HG03066 (cell line): ENCODE results near the gene AMACR.
"Not testable (repeated sequence)": the region's sequence is repeated elsewhere in the genome, so short reads cannot be mapped to it uniquely, and the experiment has no call there.

Experiments
- ATAC-seq: cut with Tn5 transposase; IDR thresholded peaks from one replicate; pipeline ENCODE4 v1.9.1; 2021; ENCODE audit warnings: low read depth; ENCODE audit not compliant: unreplicated experiment

Gene AMACR

GRCh38 chr5:33975852-33976251 lies 32.0 kb downstream of the AMACR start:
- no peak for ATAC-seq

- no peak for ATAC-seq
These were observed 34.6 kb downstream of the AMACR start for GRCh38 chr5:33973271-33973670.

- ATAC-seq = peak; percentile 74
These were observed 38.0 kb downstream of the AMACR start for GRCh38 chr5:33969572-33970452.

DNA sequence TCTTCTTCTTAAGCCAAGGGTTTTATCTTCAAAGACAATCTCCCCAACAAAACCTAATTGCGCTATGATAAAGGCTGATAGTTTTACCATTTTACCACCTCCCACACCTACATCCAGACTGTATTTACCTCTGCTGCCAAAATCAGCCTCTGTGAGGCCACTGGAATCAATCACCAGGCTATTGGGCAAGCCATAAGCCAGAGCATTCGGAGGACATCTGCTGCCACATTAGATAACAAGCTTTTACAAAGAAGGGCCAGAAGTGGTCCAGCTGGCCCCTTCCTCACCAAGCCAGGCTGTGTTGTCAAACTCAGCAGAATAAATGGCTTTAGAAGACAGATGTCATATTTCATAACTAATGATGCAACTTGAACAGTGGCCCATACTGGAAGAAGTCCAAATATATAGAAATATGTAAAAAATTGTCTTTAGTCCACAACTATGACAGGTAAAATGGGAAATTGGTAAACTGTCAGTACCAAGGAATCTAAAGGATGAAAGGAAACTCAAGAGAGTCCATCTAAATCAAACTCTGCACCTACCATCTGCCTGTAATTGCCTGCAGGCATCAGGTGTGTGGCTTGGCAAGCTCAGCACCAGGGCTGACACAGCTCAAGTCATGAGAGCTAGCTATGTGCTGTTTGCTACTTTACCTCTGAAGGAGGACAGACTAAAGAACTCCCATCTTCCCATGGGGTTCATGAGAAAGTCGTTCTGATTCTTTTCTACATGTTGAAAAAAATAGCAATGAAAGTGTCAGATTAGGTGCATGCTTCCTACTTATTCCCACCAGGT lies 39.4 kb downstream of the AMACR start:
- ATAC-seq = no peak

DNA sequence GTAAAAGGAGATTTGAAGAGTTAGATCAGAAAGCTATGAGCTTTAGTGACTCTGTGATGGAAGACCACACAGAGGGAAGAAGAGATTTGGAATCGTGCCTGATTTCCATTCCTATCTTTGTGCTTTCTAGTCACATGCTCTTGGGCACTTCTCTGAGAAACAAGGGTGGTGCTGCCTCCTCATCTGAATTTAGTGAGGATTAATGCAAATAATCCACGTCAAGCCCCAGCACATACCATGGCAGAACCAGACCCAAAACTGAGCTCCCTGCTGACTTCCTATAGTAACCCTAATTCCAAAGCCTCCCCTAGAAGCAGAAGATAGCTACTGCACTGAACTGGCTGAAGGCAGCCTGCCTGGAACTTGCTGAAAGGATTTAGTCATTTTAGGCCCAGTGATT lies 41.0 kb downstream of the AMACR start:
- ATAC-seq = no peak

DNA sequence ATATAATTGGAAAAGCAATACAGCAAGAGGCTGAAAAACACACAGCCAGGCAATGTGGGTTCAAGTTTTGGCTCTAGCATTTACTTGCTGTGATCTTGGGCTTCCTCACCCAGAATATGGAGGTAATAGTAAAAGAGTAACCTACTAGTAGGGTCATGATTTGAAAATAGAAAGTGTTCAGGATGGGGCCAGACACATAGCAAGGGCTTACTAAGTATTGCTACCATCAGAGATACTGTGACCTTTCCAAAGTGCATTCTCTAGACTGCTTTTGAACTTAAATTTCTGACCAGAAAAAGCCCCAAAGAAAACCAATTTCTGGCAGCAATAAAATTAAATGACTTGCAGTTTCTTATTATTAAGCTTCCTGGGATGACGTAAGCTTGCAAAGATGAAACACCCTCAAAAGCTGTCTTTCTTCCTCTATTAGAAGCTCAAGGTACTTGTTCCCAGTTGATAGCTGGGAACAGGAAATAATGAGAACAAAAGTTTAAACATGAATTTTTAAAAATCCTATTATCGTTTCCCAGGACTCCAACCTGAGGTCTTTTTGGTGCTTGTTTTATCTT lies 43.6 kb downstream of the AMACR start:
- no peak for ATAC-seq

GRCh38 chr5:33958176-33958575 lies 49.7 kb downstream of the AMACR start:
- no peak for ATAC-seq

DNA sequence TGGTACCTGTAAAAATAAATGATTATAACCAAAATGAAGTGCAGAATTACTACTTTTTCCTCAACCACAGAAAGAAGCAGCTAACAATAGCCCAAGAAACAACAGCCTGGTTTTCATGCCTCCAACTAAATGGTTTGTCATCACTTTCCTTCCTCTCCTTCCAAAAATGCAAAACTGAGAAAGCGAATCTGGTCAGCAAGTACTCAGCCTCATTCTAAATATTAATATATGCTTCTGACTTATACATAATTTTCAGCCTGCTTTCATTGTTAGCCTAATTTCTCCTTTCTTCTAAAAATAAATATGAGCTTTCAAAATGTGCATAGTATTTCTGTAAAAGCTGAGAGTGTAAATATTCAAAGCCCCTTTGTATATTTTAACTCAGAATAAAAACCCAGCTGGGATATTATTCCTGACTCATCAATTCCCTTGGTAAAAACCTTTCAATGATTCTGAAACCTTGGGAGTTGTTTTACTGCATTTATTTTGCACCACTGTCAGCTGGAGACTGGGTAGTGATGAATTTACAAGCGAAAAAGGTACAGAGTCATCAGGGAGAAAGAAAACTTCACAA lies 50.2 kb downstream of the AMACR start:
- no peak for ATAC-seq

DNA sequence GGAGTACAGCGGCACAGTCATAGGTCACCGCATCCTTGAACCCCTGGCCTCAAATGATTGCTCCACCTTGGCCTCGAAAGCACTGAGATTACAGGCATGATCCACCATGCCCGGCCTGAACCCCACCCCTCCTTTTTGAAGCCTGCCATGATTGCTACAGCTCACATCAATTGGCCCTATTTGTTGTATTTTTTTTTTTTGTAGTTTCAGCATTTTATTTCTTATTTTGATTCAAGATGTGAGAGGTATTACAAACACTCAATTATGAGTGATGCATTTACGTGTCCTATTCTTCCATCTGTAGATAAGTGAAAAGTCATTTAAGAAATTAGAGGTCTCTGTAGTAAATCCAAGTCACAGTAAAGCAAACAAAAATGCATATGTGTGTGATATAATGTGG lies 55.7 kb downstream of the AMACR start:
- not testable (repeated sequence) for ATAC-seq

DNA sequence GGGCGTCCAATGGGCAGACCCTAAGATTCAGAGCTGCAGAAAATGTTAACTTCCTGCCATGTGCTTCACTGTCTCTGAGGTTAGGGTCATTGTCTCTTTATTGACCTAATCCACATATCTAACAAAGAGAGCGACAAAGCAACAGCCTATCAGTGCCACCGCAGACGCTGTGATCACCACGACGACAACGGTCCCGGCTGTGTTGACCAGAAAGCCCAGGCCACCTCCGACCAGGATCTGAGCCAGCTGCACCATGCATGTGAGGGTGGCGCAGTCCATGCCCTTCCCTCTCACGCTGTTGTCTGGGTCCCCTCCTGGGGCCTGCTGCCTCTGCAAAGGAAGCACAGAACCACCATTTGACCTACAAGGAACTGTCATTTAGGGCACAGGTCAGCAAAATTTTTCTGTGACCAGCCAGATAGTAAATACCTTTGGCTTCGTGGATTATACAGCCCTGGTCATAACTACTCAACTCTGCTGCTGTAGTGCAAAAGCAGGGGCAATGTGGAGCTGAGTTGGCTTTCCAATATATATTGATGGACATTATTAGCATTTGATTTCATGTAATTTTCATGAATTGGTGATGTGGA lies 63.2 kb downstream of the AMACR start:
- no peak for ATAC-seq

GRCh38 chr5:33941090-33941489 lies 66.8 kb downstream of the AMACR start:
- no peak for ATAC-seq

- no peak for ATAC-seq
These were observed 68.1 kb downstream of the AMACR start for GRCh38 chr5:33939556-33940262.

DNA sequence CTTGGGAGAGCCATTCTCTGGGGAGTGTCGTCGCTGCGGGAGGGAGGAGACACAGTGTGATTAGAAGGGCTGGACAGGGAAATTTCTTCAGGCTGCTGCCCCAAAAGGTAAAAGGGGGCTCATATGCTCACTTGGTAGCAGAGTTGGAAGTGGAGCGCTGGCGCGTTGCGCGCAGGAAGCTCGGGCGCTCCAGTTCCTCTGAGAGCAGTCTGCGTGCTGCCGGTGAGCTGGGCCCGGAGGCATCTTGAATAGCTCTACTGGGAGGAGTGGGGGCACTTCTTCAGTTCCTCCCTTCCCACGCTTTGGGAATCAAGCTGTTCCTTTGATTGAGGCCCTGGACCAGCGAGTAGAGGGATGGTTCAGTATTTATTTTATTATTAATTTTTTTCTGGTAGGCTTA lies 69.0 kb downstream of the AMACR start:
- no peak for ATAC-seq

DNA sequence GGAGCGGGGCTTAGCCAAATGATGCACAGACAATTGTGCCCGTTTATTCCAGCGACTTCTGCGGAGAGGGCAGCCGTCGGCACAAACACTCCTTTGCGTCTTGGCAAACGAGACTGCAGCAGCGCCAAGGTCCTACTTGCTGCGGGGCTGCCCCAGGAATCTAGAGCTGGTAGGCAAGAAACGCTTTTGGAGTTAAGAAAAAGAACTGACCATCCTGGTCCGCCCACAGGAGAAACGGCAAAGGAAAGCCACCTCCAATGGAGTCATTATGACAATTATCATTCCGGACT lies 69.4 kb downstream of the AMACR start:
- ATAC-seq = no peak

DNA sequence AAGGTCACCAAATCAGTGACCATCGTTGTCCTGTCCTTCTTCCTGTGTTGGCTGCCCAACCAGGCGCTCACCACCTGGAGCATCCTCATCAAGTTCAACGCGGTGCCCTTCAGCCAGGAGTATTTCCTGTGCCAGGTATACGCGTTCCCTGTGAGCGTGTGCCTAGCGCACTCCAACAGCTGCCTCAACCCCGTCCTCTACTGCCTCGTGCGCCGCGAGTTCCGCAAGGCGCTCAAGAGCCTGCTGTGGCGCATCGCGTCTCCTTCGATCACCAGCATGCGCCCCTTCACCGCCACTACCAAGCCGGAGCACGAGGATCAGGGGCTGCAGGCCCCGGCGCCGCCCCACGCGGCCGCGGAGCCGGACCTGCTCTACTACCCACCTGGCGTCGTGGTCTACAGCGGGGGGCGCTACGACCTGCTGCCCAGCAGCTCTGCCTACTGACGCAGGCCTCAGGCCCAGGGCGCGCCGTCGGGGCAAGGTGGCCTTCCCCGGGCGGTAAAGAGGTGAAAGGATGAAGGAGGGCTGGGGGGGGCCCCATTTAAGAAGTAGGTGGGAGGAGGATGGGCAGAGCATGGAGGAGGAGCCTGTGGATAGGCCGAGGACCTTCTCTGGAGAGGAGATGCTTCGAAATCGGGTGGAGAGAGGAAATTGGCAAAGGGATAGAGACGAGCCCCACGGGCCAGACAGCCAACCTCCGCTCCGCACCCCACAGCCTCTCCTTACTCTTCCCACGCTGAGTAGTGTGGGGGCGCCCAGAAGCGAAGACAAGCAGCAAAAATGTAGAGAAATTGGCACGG lies 69.9 kb downstream of the AMACR start:
- no peak for ATAC-seq

- ATAC-seq = no peak
These were observed 70.7 kb downstream of the AMACR start for GRCh38 chr5:33937017-33937706.

GRCh38 chr5:33936381-33937016 lies 71.4 kb downstream of the AMACR start, which contains the start of gene RXFP3:
TSS of gene RXFP3 (plus strand) at chr5:33936386. CDS start at chr5:33936741, 355 bp downstream.
- no peak for ATAC-seq
